PFSK-1 (cell line): Measurements from ENCODE around the gene ARID4A.
A peak's percentile ranks its signal among the peaks of the same experiment; 100 is the strongest.

Experiments used
- POLR2AphosphoS5 ChIP-seq: IDR thresholded peaks from 2 replicates; pipeline ENCODE4 v1.6.1; 2012; ENCODE audit warnings: low read depth, mild to moderate bottlenecking, control low read depth, low read length, moderate library complexity
- SIN3A ChIP-seq: IDR thresholded peaks from 2 replicates; pipeline ENCODE4 v1.6.1; 2012; ENCODE audit warnings: mild to moderate bottlenecking, low read length, moderate library complexity, borderline replicate concordance; ENCODE audit not compliant: insufficient read depth
- TAF1 ChIP-seq: IDR thresholded peaks from 2 replicates; pipeline ENCODE4 v1.6.1; 2012; ENCODE audit warnings: low read length, control low read depth, borderline replicate concordance; ENCODE audit not compliant: insufficient read depth
- TF ChIP-seq, protein P1 (sequence below), 2 experiments: IDR thresholded peaks; 2 replicates each; pipeline versions ENCODE4 v1.6.1 to v1.8.0; 2011 to 2012; ENCODE audit warnings: low read depth in 2 of 2, low read length in 2 of 2, control low read depth in 1 of 2, inconsistent platforms in 1 of 2, mild to moderate bottlenecking in 1 of 2, moderate library complexity in 1 of 2; ENCODE audit not compliant: insufficient read depth in 1 of 2

DNA sequence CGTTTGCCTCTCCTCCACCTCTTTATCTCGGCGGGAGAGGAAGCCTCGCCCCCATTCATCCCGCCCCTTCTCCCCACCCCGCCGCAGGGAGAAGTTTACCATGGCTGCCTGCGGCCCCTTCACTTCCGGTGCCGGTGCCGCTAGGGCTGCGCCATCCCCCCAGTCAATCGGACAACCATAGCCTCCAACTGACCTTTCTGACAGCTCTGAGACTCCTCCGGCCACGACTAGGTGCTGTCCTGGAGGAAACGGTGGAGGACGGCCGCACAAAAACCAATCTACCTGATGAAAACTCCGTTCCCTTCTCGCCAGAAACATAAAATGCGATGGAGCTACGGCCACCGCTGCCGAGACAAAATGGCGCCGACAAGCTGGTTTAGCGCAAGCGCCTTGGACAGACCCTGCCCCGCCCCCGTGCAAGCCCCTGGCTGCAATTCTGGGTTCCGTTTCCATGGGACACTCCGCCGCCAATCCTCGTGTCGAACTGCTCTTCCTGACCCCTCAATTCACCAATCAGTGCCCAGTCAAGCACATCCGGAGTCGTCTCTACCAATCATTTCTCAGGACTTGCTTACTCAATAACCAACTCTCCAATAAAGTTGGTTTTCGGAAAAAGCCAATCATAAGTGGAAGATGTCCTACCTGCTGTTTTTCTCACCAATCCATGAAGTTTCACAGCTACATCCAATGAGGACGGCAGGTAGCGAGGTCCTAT, 436 bp upstream of the ARID4A start:
- TF ChIP-seq, protein P1, sequence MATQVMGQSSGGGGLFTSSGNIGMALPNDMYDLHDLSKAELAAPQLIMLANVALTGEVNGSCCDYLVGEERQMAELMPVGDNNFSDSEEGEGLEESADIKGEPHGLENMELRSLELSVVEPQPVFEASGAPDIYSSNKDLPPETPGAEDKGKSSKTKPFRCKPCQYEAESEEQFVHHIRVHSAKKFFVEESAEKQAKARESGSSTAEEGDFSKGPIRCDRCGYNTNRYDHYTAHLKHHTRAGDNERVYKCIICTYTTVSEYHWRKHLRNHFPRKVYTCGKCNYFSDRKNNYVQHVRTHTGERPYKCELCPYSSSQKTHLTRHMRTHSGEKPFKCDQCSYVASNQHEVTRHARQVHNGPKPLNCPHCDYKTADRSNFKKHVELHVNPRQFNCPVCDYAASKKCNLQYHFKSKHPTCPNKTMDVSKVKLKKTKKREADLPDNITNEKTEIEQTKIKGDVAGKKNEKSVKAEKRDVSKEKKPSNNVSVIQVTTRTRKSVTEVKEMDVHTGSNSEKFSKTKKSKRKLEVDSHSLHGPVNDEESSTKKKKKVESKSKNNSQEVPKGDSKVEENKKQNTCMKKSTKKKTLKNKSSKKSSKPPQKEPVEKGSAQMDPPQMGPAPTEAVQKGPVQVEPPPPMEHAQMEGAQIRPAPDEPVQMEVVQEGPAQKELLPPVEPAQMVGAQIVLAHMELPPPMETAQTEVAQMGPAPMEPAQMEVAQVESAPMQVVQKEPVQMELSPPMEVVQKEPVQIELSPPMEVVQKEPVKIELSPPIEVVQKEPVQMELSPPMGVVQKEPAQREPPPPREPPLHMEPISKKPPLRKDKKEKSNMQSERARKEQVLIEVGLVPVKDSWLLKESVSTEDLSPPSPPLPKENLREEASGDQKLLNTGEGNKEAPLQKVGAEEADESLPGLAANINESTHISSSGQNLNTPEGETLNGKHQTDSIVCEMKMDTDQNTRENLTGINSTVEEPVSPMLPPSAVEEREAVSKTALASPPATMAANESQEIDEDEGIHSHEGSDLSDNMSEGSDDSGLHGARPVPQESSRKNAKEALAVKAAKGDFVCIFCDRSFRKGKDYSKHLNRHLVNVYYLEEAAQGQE (IDR thresholded peaks at IDR 0.05; ENCODE audit: insufficient read depth in 1 of 2, low read depth in 2 of 2, low read length in 2 of 2), result no peak
- TF ChIP-seq POLR2AphosphoS5 (peak; percentile 52; the same call in 1 of the 2 replicates), TAF1 (0 out of 2 replicates have a peak, but pooled peaks have one; percentile 11), SIN3A (no peak)
